ENCODE data around the gene ANKRD24. TPM values are rescaled to one million over a fixed set of nuclear protein-coding genes. Genes with fewer than 3 reads are reported as not detected.

Gene ANKRD24
- total and polyA plus RNA-seq, 2 experiments from 2014 or later: 3.7 to 18.0 TPM

GRCh38 chr19:4220188-4220587, 37.7 kb downstream of the ANKRD24 start:
- Histone ChIP-seq H3K36me3 (ENCODE audit: insufficient read depth) (no peaks in the 10 kb centered on the region; the same call in 1 of the 2 replicates), H3K4me3 (no peak overlapping the region), H2AFZ (no peak overlapping the region), H3K9me2 (ENCODE audit: insufficient read depth) (no peaks in the 10 kb centered on the region), H3K79me2 (replicated peaks; ENCODE audit: insufficient read depth) (no peaks in the 10 kb centered on the region), H3K27me3 (ENCODE audit: insufficient read depth) (no peaks in the 10 kb centered on the region), H3K27ac (ENCODE audit: low read depth) (no peak overlapping the region), H4K20me1 (replicated peaks; ENCODE audit: insufficient read depth) (no peaks in the 10 kb centered on the region), H3F3A (replicated peaks; ENCODE audit: low read depth) (peaks cover 6% of the 10 kb centered on the region; the same call in 1 of the 2 replicates), H3K4me2 (no peak overlapping the region), H3K4me1 (ENCODE audit: insufficient read depth) (no peaks in the 10 kb centered on the region)
- Mint-ChIP-seq H3K27ac (no peak overlapping the region), H3K9me3 (peaks cover 5% of the 10 kb centered on the region; the same call in 2 of the 3 replicates), H3K36me3 (ENCODE audit: low read depth) (peaks cover 22% of the 10 kb centered on the region), H3K4me1 (no peaks in the 10 kb centered on the region; the same call in 2 of the 3 replicates), H3K4me3 (no peak overlapping the region), H3K27me3 (ENCODE audit: insufficient read depth, low read depth, poor library complexity) (peaks cover 14% of the 10 kb centered on the region)
- no peak for DNase-seq (ENCODE audit: low spot score)
- TF ChIP-seq ZNF114 (CRISPR knock-in tag; IDR thresholded peaks at IDR 0.05) (no peak), POLR2AphosphoS5 (IDR thresholded peaks at IDR 0.05; ENCODE audit: low read depth) (no peak), NANOG (IDR thresholded peaks at IDR 0.05; ENCODE audit: borderline replicate concordance) (no peak), EZH2 (IDR thresholded peaks at IDR 0.05; ENCODE audit: low read depth, unreplicated experiment) (no peak), CREB1 (CRISPR knock-in tag; IDR thresholded peaks at IDR 0.05; ENCODE audit: low read depth) (no peak), EZH2phosphoT487 (IDR thresholded peaks at IDR 0.05; ENCODE audit: unreplicated experiment) (no peak), ZNF462 (CRISPR knock-in tag; IDR thresholded peaks at IDR 0.05) (no peak), STAT1 (IDR thresholded peaks at IDR 0.05; ENCODE audit: unreplicated experiment) (no peak), ZNF331 (CRISPR knock-in tag; IDR thresholded peaks at IDR 0.05; ENCODE audit: low read depth) (no peak), REST (IDR thresholded peaks at IDR 0.05; ENCODE audit: unreplicated experiment) (no peak), CTCF (conservative IDR thresholded peaks at IDR 0.05; ENCODE audit: low read depth in 2 of 2) (no peak), JUNB (IDR thresholded peaks at IDR 0.05; ENCODE audit: unreplicated experiment) (no peak)
- TF ChIP-seq, protein P1, sequence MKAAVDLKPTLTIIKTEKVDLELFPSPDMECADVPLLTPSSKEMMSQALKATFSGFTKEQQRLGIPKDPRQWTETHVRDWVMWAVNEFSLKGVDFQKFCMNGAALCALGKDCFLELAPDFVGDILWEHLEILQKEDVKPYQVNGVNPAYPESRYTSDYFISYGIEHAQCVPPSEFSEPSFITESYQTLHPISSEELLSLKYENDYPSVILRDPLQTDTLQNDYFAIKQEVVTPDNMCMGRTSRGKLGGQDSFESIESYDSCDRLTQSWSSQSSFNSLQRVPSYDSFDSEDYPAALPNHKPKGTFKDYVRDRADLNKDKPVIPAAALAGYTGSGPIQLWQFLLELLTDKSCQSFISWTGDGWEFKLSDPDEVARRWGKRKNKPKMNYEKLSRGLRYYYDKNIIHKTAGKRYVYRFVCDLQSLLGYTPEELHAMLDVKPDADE (IDR thresholded peaks at IDR 0.05): no peak
- no peak for ATAC-seq
